Measurements from ENCODE around the gene SMC5.
A peak's percentile ranks its signal among the peaks of the same experiment; 100 is the strongest.

The SMC5 gene

DNA sequence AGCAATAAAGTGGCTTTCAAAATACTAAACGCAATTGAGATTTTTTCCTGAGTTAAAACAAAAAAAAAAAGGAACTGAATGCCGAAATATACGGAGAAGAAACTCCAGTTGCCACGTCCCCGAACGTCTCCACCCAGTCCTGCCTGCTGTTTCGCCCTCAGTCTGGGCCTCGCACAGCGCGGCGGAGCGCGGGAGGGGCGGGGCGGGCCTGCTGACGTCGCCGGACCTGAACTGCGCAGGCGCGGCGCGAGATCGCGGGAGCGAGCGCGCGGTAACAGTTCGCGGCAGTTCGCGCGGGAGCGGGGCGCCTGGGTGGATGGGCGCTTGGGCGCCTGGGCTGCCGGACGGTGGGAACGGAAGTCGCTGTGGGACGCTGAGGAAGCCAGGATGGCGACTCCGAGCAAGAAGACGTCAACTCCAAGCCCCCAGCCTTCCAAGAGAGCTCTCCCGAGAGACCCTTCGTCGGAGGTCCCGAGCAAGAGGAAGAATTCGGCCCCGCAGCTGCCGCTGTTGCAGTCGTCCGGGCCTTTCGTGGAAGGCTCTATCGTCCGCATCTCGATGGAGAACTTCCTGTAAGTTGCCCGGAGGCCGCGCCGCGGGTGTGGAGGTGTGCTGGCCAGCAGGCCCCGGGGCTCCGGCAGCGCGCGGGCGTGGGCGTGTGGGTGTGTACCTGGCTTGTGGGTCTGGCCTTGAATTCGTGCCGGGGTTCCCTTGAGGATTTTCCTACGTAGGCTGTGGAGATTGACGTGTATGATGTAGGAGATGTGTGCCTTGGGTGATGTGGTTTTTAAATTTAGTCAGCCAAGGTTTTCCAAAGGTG, at the start of gene SMC5:
TSS of gene SMC5 (plus strand) at position 287 of the 820 bp plus-strand sequence. CDS start at position 388, 101 bp downstream.
- in situ Hi-C loops (cut with MboI; ENCODE audit: low pct_unique_long_range_greater_than_20kb, low sequenced_read_pairs, unreplicated experiment), result no loop called here
- peak; percentile 94 for DNase-seq (ENCODE audit: low spot score)
- TF ChIP-seq, protein P1, sequence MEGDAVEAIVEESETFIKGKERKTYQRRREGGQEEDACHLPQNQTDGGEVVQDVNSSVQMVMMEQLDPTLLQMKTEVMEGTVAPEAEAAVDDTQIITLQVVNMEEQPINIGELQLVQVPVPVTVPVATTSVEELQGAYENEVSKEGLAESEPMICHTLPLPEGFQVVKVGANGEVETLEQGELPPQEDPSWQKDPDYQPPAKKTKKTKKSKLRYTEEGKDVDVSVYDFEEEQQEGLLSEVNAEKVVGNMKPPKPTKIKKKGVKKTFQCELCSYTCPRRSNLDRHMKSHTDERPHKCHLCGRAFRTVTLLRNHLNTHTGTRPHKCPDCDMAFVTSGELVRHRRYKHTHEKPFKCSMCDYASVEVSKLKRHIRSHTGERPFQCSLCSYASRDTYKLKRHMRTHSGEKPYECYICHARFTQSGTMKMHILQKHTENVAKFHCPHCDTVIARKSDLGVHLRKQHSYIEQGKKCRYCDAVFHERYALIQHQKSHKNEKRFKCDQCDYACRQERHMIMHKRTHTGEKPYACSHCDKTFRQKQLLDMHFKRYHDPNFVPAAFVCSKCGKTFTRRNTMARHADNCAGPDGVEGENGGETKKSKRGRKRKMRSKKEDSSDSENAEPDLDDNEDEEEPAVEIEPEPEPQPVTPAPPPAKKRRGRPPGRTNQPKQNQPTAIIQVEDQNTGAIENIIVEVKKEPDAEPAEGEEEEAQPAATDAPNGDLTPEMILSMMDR (IDR thresholded peaks at IDR 0.05; ENCODE audit: extremely low read depth, insufficient read depth, missing control alignments), result no peak

DNA sequence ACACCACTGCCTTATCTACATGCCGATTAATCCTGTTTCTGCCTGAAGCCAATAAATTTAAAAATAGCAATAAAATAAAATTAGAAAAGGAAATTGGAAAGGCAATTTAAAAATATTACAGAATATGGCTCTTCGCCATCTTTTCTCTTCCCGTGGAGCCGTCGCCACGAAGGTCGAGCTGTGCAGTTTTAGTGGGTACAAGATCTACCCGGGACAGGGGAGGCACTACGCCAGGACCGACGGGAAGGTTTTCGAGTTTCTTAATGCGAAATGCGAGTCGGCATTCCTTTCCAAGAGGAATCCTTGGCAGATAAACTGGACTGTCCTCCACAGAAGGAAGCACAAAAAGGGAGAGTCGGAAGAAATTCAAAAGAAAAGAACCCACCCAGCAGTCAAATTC, 41.7 kb upstream of the SMC5 start:
- in situ Hi-C loops (cut with MboI; ENCODE audit: low pct_unique_long_range_greater_than_20kb, low sequenced_read_pairs, unreplicated experiment), result no loop called here
- TF ChIP-seq, protein P1 (IDR thresholded peaks at IDR 0.05; ENCODE audit: extremely low read depth, insufficient read depth, missing control alignments), result no peak
- DNase-seq (ENCODE audit: low spot score), result no peak

DNA sequence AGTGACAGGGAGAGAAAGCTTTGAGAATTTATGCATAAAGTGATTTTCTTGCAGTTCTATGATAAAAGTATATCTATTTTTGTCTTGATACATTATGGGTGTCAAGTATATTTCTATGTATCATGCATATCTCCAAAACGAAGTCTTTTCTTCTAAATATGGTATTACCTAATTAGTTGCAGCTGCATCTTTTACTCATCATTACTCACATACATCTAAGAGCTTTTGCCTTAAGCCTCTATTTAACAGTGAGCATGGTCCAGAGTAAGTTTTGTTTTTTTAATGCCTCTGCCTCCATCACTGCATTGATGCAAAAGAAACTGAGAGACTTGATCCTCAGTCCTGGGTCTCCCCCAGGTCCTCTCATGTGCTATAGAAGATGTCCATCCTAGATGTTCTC, 40.0 kb upstream of the SMC5 start:
- no peak for DNase-seq (ENCODE audit: low spot score)
- TF ChIP-seq, protein P1 (IDR thresholded peaks at IDR 0.05; ENCODE audit: extremely low read depth, insufficient read depth, missing control alignments), result no peak
- in situ Hi-C loops (cut with MboI; ENCODE audit: low pct_unique_long_range_greater_than_20kb, low sequenced_read_pairs, unreplicated experiment), result no loop called here

DNA sequence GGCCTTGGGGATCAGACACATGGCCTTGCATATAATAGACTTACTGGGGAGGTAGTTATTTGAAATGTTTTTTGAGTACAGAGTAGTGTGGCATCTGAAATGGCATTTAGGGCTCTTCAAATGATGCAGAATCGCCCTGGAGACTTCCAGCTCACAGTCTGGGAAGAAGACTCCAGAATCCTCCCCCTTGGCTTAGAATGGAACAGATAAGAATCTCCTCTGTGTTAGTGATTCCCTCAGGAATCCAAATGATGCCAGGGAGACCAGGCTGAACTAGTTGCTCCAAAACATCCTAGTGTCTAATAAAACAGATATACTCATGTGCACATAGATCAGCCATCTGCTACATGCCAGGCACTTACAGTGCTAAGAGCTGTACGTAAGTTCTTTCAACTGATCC, 38.6 kb upstream of the SMC5 start:
- in situ Hi-C loops (cut with MboI; ENCODE audit: low pct_unique_long_range_greater_than_20kb, low sequenced_read_pairs, unreplicated experiment), result no loop called here
- TF ChIP-seq, protein P1 (IDR thresholded peaks at IDR 0.05; ENCODE audit: extremely low read depth, insufficient read depth, missing control alignments), result no peak
- DNase-seq (ENCODE audit: low spot score), result no peak

GRCh38 chr9:70222354-70222753, 36.4 kb upstream of the SMC5 start:
- in situ Hi-C loops (cut with MboI; ENCODE audit: low pct_unique_long_range_greater_than_20kb, low sequenced_read_pairs, unreplicated experiment), result no loop called here
- TF ChIP-seq, protein P1 (IDR thresholded peaks at IDR 0.05; ENCODE audit: extremely low read depth, insufficient read depth, missing control alignments), result no peak
- DNase-seq (ENCODE audit: low spot score), result no peak

DNA sequence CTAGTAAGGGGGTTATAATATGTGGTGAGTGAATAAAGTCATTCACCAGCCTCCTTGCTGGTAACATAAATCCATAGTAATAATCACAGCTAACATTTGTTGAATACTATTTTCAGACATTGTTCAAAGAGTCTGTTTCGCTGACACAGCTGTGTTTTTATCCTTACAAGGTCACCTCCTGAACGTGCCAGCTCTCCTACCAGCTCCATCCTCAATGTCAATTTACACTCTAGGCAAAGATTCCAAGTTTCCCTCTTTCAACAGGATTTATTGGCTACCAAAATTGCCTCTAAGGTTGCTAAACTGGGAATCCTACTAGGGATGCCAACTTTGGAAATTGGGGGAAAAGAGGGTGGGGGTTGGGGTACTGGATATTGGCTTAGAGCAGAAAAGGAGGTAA, 30.7 kb upstream of the SMC5 start:
- in situ Hi-C loops (cut with MboI; ENCODE audit: low pct_unique_long_range_greater_than_20kb, low sequenced_read_pairs, unreplicated experiment), result no loop called here
- no peak for DNase-seq (ENCODE audit: low spot score)
- TF ChIP-seq, protein P1 (IDR thresholded peaks at IDR 0.05; ENCODE audit: extremely low read depth, insufficient read depth, missing control alignments), result no peak
